ENCODE data around the gene GPR156. TPM values are rescaled to one million over a fixed set of nuclear protein-coding genes. Genes with fewer than 3 reads are reported as not detected.

The GPR156 gene
- total and polyA plus RNA-seq, 2 of the 4 experiments (the other 2 are of a cell fraction): 0.09 to 0.18 TPM

DNA sequence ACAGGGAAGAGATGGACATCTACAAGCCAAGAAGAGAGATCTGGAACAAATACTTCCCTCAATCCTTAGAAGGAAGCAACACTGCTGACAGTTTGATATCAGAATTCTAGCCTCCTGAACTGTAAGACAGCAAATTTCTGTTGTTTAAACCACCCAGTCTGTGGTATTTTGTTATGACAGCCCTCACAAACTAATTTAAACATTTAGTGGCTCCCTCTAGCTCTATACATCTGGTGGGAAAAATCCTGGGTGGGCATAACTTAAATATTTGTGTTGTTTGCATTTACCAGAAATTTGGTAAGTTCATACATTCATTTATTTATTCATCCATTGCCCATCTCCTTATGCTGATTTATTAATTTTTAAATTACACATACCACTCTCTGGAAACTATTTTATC lies 128.3 kb downstream of the GPR156 start:
- Histone ChIP-seq H3K18ac (ENCODE audit: low read depth, low read length) (no peak overlapping the region), H3K9me3 (ENCODE audit: control insufficient read depth, insufficient read depth, low read length) (peaks cover 6% of the 10 kb centered on the region), H3K4me1 (ENCODE audit: control insufficient read depth, insufficient read depth, low read length) (peaks cover 21% of the 10 kb centered on the region), H3K56ac (ENCODE audit: extremely low read depth, insufficient read depth, low read length) (no peak overlapping the region), H2BK20ac (ENCODE audit: low read depth, low read length) (peak overlapping the region; percentile 98; the same call in 1 of the 2 replicates), H3K4me3 (ENCODE audit: insufficient read depth, low read depth, low read length) (no peak overlapping the region), H3K14ac (replicated peaks; ENCODE audit: low read depth, low read length) (no peak overlapping the region), H2AFZ (replicated peaks; ENCODE audit: low read length, poor library complexity) (no peak overlapping the region), H3K23ac (ENCODE audit: low read depth, low read length) (no peak overlapping the region), H4K5ac (ENCODE audit: low read depth, low read length) (no peak overlapping the region), H3K4ac (ENCODE audit: low read depth, low read length) (no peak overlapping the region), H3K36me3 (ENCODE audit: control insufficient read depth, insufficient read depth, low read length) (no peaks in the 10 kb centered on the region), H2AK9ac (replicated peaks; ENCODE audit: low read depth, low read length, poor library complexity) (no peak overlapping the region), H2BK15ac (ENCODE audit: low read depth, low read length) (no peak overlapping the region), H3K27ac (ENCODE audit: insufficient read depth, low read length) (peak overlapping the region; percentile 91; the same call in 1 of the 2 replicates), H2BK5ac (ENCODE audit: low read depth, low read length, poor library complexity, severe bottlenecking) (peak overlapping the region; percentile 78), H4K8ac (ENCODE audit: low read depth in 2 of 2, low read length in 2 of 2) (peak overlapping the region in 1 of 2 experiments; percentile 49; a peak in 1 of 4 replicates), H4K91ac (ENCODE audit: insufficient read depth, low read depth, low read length) (no peak overlapping the region), H3K79me1 (ENCODE audit: low read depth in 1 of 2, low read length in 2 of 2) (no peaks in the 10 kb centered on the region), H3K9ac (ENCODE audit: low read depth, low read length) (no peak overlapping the region), H2BK120ac (ENCODE audit: low read depth, low read length) (no peak overlapping the region), H3K4me2 (ENCODE audit: low read depth, low read length) (no peak overlapping the region), H4K20me1 (ENCODE audit: insufficient read depth, low read length) (no peaks in the 10 kb centered on the region), H3K9me1 (ENCODE audit: insufficient read depth, low read length) (peaks cover 10% of the 10 kb centered on the region), H2AK5ac (ENCODE audit: low read depth, low read length) (no peak overlapping the region), H3K27me3 (ENCODE audit: control insufficient read depth, insufficient read depth, low read length) (no peaks in the 10 kb centered on the region)
- CTCF ChIA-PET: no interaction called here
- in situ Hi-C loops (cut with MboI; ENCODE audit: low sequenced_read_pairs) (no loop called here), dilution Hi-C loops (cut with HindIII; ENCODE audit: low sequenced_read_pairs, unreplicated experiment) (no loop called here), intact Hi-C loops (cut with micrococcal nuclease) (no loop called here)
- BruUV-seq (replicated peaks): no TSS peak
- DNase-seq: no peak
- POLR2A ChIA-PET (ENCODE audit: unreplicated experiment): no interaction called here
- 0 out of 2 replicates have a peak, but pooled peaks have one; percentile 10 for ATAC-seq (ENCODE audit: low read depth)
- TF ChIP-seq SMC3 (IDR thresholded peaks at IDR 0.05; ENCODE audit: low read depth, low read length): no peak
- no peak for TF ChIP-seq POLR2A (IDR thresholded peaks at IDR 0.05; ENCODE audit: low read depth, low read length)
- TF ChIP-seq MAFK (IDR thresholded peaks at IDR 0.05; ENCODE audit: low read depth, low read length): no peak
- TF ChIP-seq BHLHE40 (IDR thresholded peaks at IDR 0.05; ENCODE audit: low read depth, low read length): no peak
- TF ChIP-seq CHD1 (IDR thresholded peaks at IDR 0.05; ENCODE audit: low read depth, low read length): no peak
- TF ChIP-seq MXI1 (IDR thresholded peaks at IDR 0.05; ENCODE audit: borderline replicate concordance, low read depth, low read length): no peak
- TF ChIP-seq FOS (IDR thresholded peaks at IDR 0.05; ENCODE audit: low read depth, low read length): no peak
- TF ChIP-seq NFE2L2 (IDR thresholded peaks at IDR 0.05; ENCODE audit: low read depth, low read length): no peak
- TF ChIP-seq RCOR1 (IDR thresholded peaks at IDR 0.05; ENCODE audit: insufficient replicate concordance, low read length): no peak
- no peak for TF ChIP-seq RFX5 (IDR thresholded peaks at IDR 0.05; ENCODE audit: low read depth, low read length)
- TF ChIP-seq, protein P1, sequence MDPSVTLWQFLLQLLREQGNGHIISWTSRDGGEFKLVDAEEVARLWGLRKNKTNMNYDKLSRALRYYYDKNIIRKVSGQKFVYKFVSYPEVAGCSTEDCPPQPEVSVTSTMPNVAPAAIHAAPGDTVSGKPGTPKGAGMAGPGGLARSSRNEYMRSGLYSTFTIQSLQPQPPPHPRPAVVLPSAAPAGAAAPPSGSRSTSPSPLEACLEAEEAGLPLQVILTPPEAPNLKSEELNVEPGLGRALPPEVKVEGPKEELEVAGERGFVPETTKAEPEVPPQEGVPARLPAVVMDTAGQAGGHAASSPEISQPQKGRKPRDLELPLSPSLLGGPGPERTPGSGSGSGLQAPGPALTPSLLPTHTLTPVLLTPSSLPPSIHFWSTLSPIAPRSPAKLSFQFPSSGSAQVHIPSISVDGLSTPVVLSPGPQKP (IDR thresholded peaks at IDR 0.05; ENCODE audit: borderline replicate concordance, low read depth, low read length): no peak
- TF ChIP-seq RAD21 (IDR thresholded peaks at IDR 0.05; ENCODE audit: low read length): no peak
- TF ChIP-seq CEBPB (IDR thresholded peaks at IDR 0.05; ENCODE audit: low read depth, low read length): no peak
